C4-2B (cell line): ENCODE measurements around the gene CHD5.

Experiments
- H3K27ac ChIP-seq: fragments of 450-650 bp; 2 replicates; pipeline ENCODE4 v1.5.1; 2017
- ZFX ChIP-seq: fragments of 450-650 bp; IDR thresholded peaks from 2 replicates; pipeline ENCODE4 v1.6.1; 2017
- TF ChIP-seq, protein P1 (sequence below): fragments of 450-650 bp; conservative IDR thresholded peaks from 2 replicates; pipeline ENCODE4 v1.5.1; 2017; ENCODE audit warnings: mild to moderate bottlenecking

Gene CHD5

DNA sequence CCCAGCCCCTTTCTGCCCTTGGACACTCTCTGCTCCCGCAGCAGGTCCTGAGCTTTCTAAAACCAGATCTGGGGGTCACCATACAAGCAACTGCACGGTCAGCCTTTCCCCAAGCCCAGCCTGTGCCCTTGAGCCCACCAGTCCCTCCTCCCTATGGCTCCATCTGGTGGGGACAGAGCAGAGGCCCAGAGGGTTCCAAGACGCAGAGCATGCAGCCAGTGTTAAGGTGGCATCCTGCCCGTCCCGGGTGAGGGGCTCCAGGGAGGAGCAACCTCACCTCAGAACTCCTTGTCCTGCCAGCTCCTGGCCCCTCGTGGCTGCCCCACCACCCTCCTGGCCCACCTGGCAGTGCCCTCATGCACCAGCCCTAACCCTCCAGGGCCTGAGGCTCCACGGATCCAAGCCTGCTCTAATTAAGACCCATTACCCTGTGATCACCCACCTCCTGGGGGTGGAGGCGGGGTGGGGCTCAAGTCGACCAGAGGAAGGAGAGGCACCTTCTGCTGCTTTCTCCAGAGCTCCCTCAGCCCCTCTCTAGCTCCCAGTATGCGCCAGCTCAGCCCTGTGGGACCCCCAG lies 8.5 kb downstream of the CHD5 start:
- TF ChIP-seq, protein P1, sequence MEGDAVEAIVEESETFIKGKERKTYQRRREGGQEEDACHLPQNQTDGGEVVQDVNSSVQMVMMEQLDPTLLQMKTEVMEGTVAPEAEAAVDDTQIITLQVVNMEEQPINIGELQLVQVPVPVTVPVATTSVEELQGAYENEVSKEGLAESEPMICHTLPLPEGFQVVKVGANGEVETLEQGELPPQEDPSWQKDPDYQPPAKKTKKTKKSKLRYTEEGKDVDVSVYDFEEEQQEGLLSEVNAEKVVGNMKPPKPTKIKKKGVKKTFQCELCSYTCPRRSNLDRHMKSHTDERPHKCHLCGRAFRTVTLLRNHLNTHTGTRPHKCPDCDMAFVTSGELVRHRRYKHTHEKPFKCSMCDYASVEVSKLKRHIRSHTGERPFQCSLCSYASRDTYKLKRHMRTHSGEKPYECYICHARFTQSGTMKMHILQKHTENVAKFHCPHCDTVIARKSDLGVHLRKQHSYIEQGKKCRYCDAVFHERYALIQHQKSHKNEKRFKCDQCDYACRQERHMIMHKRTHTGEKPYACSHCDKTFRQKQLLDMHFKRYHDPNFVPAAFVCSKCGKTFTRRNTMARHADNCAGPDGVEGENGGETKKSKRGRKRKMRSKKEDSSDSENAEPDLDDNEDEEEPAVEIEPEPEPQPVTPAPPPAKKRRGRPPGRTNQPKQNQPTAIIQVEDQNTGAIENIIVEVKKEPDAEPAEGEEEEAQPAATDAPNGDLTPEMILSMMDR, result no peak; the same call in 1 of the 2 replicates
- no peak for TF ChIP-seq ZFX
- no peak overlapping the region for H3K27ac ChIP-seq

- no peak overlapping the region for H3K27ac ChIP-seq
- TF ChIP-seq, protein P1, result no peak
- no peak for TF ChIP-seq ZFX
Observed at GRCh38 chr1:6170742-6171201, 9.3 kb downstream of the CHD5 start.

DNA sequence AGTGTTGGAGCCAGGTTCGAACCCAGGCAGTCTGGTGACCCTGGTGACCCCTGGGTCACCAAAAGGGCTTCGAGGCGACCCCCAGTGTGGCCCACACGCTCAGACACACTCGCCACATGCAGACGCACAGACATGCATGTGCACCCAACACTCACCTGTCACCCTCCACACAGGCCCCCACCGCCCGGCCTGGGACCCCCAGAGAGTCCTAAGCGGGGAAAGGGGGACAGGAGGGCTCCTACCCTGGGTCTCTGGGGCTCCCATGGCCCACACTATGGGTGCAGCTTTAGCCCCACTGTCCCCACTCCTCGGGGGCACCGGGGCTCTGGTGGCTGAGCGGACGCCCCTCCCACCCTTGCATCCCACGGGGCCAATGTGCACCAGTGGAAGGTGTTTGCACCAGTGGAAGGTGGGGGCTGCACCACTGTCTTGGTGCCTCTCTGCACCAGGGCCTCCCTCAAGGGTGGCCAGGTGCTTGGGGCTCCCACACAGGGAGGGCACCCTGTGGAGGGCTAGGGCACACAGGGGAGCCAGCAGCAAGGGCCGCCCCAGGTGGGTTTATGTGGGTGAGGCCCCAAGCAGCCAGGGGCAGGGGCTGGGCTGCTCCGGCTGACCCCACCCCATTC lies 9.9 kb downstream of the CHD5 start:
- no peak overlapping the region for H3K27ac ChIP-seq
- no peak for TF ChIP-seq ZFX
- TF ChIP-seq, protein P1, result no peak

GRCh38 chr1:6168947-6169586 lies 11.1 kb downstream of the CHD5 start:
- TF ChIP-seq, protein P1, result no peak
- no peak for TF ChIP-seq ZFX
- H3K27ac ChIP-seq, result no peak overlapping the region

DNA sequence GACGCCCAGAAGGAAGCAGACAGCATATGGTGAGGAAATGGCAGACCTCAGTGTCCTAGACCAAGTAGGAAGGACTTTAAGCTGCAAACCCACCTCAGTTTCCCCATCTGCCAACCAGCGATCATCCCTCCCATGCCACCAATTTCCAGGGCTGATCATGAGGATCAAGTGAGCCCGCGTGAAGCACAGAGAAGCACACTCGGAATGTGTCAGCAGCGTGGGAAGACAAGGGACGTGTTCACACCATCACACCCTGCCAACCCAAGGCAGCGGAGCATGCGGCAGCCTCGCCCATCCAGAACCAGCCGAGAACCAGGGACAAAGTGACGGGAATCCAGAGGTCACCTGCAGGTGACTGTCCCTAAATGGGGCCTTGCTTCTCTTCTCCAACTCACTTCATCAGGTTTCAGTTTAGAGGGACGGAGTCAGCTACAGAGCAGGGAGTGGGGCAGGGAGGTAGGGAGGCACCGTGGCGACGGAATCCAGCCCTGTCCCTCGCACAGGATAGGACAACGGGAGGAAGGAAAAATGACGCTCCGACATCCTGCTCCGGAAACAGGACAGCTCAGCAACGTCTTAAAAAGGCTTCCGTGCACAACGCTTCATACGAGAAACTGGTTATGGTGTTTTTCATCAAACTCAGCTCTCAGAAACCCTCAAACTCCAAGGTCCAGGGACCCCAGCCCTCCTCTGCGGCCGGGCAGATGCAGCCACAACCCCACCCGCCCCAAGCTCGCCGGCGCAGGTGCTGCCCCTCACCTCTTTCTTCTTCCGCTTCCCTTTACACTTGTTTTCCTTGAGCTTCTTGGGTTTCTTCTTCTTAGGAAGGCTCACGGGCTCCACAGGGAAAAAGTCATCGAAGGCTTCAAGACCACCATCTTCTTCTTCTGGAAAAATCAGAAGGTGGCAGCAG lies 12.5 kb downstream of the CHD5 start:
- H3K27ac ChIP-seq, result no peak overlapping the region
- no peak for TF ChIP-seq ZFX
- TF ChIP-seq, protein P1, result no peak

- H3K27ac ChIP-seq, result no peak overlapping the region
- TF ChIP-seq, protein P1, result no peak
- no peak for TF ChIP-seq ZFX
Observed at GRCh38 chr1:6166655-6167390, 13.3 kb downstream of the CHD5 start.
